Nephron progenitor cell (in vitro differentiated cells): ENCODE results near the gene GAS1.

Source experiments
- DNase-seq: peaks from one replicate; pipeline ENCODE4 v3.0.0; 2021
- H3K27ac Mint-ChIP-seq: 2 replicates; pipeline ENCODE4 v1.8.0; 2021; ENCODE audit warnings: mild to moderate bottlenecking, moderate library complexity, mixed read lengths
- H3K27me3 Mint-ChIP-seq: 2 replicates; pipeline ENCODE4 v1.8.0; 2021; ENCODE audit warnings: mild to moderate bottlenecking, low read depth, mixed read lengths; ENCODE audit not compliant: poor library complexity
- H3K36me3 Mint-ChIP-seq: 2 replicates; pipeline ENCODE4 v1.8.0; 2021; ENCODE audit warnings: low read depth, mixed read lengths
- H3K4me1 Mint-ChIP-seq: 2 replicates; pipeline ENCODE4 v1.8.0; 2021; ENCODE audit warnings: mixed read lengths
- H3K4me3 Mint-ChIP-seq: 2 replicates; pipeline ENCODE4 v1.8.0; 2021; ENCODE audit warnings: mild to moderate bottlenecking, moderate library complexity, mixed read lengths
- H3K9me3 Mint-ChIP-seq: 2 replicates; pipeline ENCODE4 v1.8.0; 2021; ENCODE audit warnings: mild to moderate bottlenecking, moderate library complexity, mixed read lengths
- CTCF ChIP-seq: fragments of 200-600 bp; sonication (generic); IDR thresholded peaks from 2 replicates; pipeline ENCODE4 v1.5.0; 2021; ENCODE audit warnings: antibody characterized with exemption

The GAS1 gene

GRCh38 chr9:86958203-86958602 lies 10.9 kb upstream of the GAS1 start:
- H3K4me1 Mint-ChIP-seq = peaks cover 4% of the 10 kb centered on the region

GRCh38 chr9:86955561-86955960 lies 8.3 kb upstream of the GAS1 start:
- Mint-ChIP-seq H3K27ac (no peak overlapping the region), H3K4me1 (peaks cover 4% of the 10 kb centered on the region), H3K36me3 (peaks cover 33% of the 10 kb centered on the region), H3K9me3 (peaks cover 34% of the 10 kb centered on the region), H3K27me3 (peaks cover under 1% of the 10 kb centered on the region), H3K4me3 (no peak overlapping the region)
- TF ChIP-seq CTCF = no peak
- no peak for DNase-seq

More at GRCh38 chr9:86958203-86958602, 10.9 kb upstream of the GAS1 start:
- H3K9me3 Mint-ChIP-seq = peaks cover 8% of the 10 kb centered on the region
- H3K27me3 Mint-ChIP-seq = peaks cover 4% of the 10 kb centered on the region
- no peak for DNase-seq
- peaks cover 7% of the 10 kb centered on the region for H3K36me3 Mint-ChIP-seq
- H3K27ac Mint-ChIP-seq = no peak overlapping the region
- TF ChIP-seq CTCF = no peak
- no peak overlapping the region for H3K4me3 Mint-ChIP-seq

- Mint-ChIP-seq H3K9me3 (peaks cover 40% of the 10 kb centered on the region), H3K4me3 (no peak overlapping the region), H3K4me1 (peaks cover 5% of the 10 kb centered on the region), H3K27me3 (no peaks in the 10 kb centered on the region), H3K36me3 (peaks cover 38% of the 10 kb centered on the region), H3K27ac (no peak overlapping the region)
- no peak for DNase-seq
- TF ChIP-seq CTCF = no peak
These were observed 7.7 kb upstream of the GAS1 start for GRCh38 chr9:86955042-86955441.

GRCh38 chr9:86953181-86953580 lies 5.9 kb upstream of the GAS1 start:
- no peak overlapping the region for H3K27ac Mint-ChIP-seq
- peaks cover 20% of the 10 kb centered on the region for H3K4me1 Mint-ChIP-seq
- H3K9me3 Mint-ChIP-seq = peaks cover 44% of the 10 kb centered on the region
- no peaks in the 10 kb centered on the region for H3K27me3 Mint-ChIP-seq
- no peak for DNase-seq
- TF ChIP-seq CTCF = no peak
- peaks cover 40% of the 10 kb centered on the region for H3K36me3 Mint-ChIP-seq
- no peak overlapping the region for H3K4me3 Mint-ChIP-seq

GRCh38 chr9:86948074-86948929 lies 996 bp upstream of the GAS1 start:
- Mint-ChIP-seq H3K27ac (peak overlapping the region; percentile 95), H3K4me3 (peak overlapping the region; percentile 89), H3K27me3 (no peaks in the 10 kb centered on the region), H3K4me1 (peaks cover 32% of the 10 kb centered on the region), H3K36me3 (peaks cover 47% of the 10 kb centered on the region), H3K9me3 (peaks cover 37% of the 10 kb centered on the region)
- DNase-seq = peak; percentile 85
- peak; percentile 90 for TF ChIP-seq CTCF
